Lower leg skin (tissue), 4 donors: ENCODE results near the gene RNF207. TPM values are rescaled to one million over a fixed set of nuclear protein-coding genes. Genes with fewer than 3 reads are reported as not detected.

Source experiments
- DNase-seq, 2 donors: peaks; one replicate each; pipeline ENCODE4 v3.0.0-alpha.2; 2019; ENCODE audit warnings: low spot score in 2 of 2
- H3K4me3 ChIP-seq: fragments of 200-600 bp; sonication (generic); 2 replicates; pipeline ENCODE4 v1.5.1; 2017; ENCODE audit warnings: mild to moderate bottlenecking, low read depth; ENCODE audit not compliant: poor library complexity, severe bottlenecking
- CTCF ChIP-seq, 3 donors: fragments of 450-650 bp; IDR thresholded peaks; one replicate each; pipeline ENCODE4 v1.5.1; 2016; ENCODE audit warnings: antibody characterized with exemption in 3 of 3, mild to moderate bottlenecking in 3 of 3, moderate library complexity in 2 of 3
- POLR2A ChIP-seq, 2 donors: fragments of 450-650 bp; IDR thresholded peaks; one replicate each; pipeline ENCODE4 v1.6.1; 2016 to 2017; ENCODE audit warnings: antibody characterized with exemption in 2 of 2, mild to moderate bottlenecking in 1 of 2, moderate library complexity in 1 of 2
- WGBS, 2 donors: methylation state at CpG; one replicate each; pipeline ENCODE4 v1.1.5; 2018; 5-methylcytosine and 5-hydroxymethylcytosine counted together
- intact Hi-C: fragments of 100-400 bp; cut with DNase I; formaldehyde crosslinking; loops from one replicate; pipeline ENCODE4 v1.15.0; 2023; ENCODE audit warnings: low total_unique reads
- total RNA-seq, 4 donors: library from RNA; depleted of rRNA; stranded (reverse); fragments of >200 nt; gene quantifications; one replicate each; pipeline ENCODE4 v1.1.0, GENCODE V29; 2016

Gene RNF207
- total RNA-seq, 4 donors from 2014 or later, result 5.0 to 10.4 (median 7.7) TPM

GRCh38 chr1:6170742-6171201, 35.1 kb upstream of the RNF207 start:
- no peak overlapping the region for H3K4me3 ChIP-seq
- TF ChIP-seq POLR2A (IDR thresholded peaks at IDR 0.05), result no peak
- TF ChIP-seq CTCF (IDR thresholded peaks at IDR 0.05), result no peak
- 44 to 49% methylated on average over 18 to 19 of the region's 19 CpGs for WGBS, 2 donors
- DNase-seq, result no peak
- intact Hi-C loops, result no loop called here

- DNase-seq, result no peak
- WGBS, 2 donors, result 42 to 44% methylated on average over 10 of the region's 10 CpGs
- intact Hi-C loops, result no loop called here
Observed at GRCh38 chr1:6171548-6172124, 34.3 kb upstream of the RNF207 start.

GRCh38 chr1:6172549-6172948, 33.4 kb upstream of the RNF207 start:
- no peak for DNase-seq
- TF ChIP-seq CTCF (IDR thresholded peaks at IDR 0.05) (no peak), POLR2A (IDR thresholded peaks at IDR 0.05) (no peak)
- intact Hi-C loops, result no loop called here
- WGBS, 2 donors, result 73 to 83% methylated on average over 10 of the region's 10 CpGs
- no peak overlapping the region for H3K4me3 ChIP-seq

More at GRCh38 chr1:6171548-6172124, 34.3 kb upstream of the RNF207 start:
- H3K4me3 ChIP-seq, result no peak overlapping the region
- no peak for TF ChIP-seq POLR2A (IDR thresholded peaks at IDR 0.05)
- TF ChIP-seq CTCF (IDR thresholded peaks at IDR 0.05), result no peak

- no peak overlapping the region for H3K4me3 ChIP-seq
- TF ChIP-seq POLR2A (IDR thresholded peaks at IDR 0.05) (no peak), CTCF (IDR thresholded peaks at IDR 0.05) (peak in 1 of 3 donors; percentile 17)
- intact Hi-C loops, result no loop called here
- 83 to 88% methylated on average over 5 of the region's 5 CpGs for WGBS, 2 donors
- no peak for DNase-seq
Observed at GRCh38 chr1:6174621-6175410, 31.1 kb upstream of the RNF207 start.

GRCh38 chr1:6175411-6175828, 30.5 kb upstream of the RNF207 start:
- H3K4me3 ChIP-seq, result no peak overlapping the region
- TF ChIP-seq CTCF (IDR thresholded peaks at IDR 0.05), result no peak
- TF ChIP-seq POLR2A (IDR thresholded peaks at IDR 0.05), result no peak
- whole genome bisulfite sequencing, 2 donors, result 89 to 93% methylated on average over 6 of the region's 6 CpGs
- intact Hi-C loops, result no loop called here
- DNase-seq, result no peak
